ENCODE measurements around the gene CCDC157.
"Not testable (repeated sequence)": the region's sequence is repeated elsewhere in the genome, so short reads cannot be mapped to it uniquely, and the experiment has no call there.

Gene CCDC157

GRCh38 chr22:30325724-30326254, 31.0 kb upstream of the CCDC157 start:
- DNase-seq (ENCODE audit: low read depth, low spot score): no peak

- DNase-seq (ENCODE audit: low read depth, low spot score): no peak
These were observed 30.5 kb upstream of the CCDC157 start for GRCh38 chr22:30326255-30326705.

DNA sequence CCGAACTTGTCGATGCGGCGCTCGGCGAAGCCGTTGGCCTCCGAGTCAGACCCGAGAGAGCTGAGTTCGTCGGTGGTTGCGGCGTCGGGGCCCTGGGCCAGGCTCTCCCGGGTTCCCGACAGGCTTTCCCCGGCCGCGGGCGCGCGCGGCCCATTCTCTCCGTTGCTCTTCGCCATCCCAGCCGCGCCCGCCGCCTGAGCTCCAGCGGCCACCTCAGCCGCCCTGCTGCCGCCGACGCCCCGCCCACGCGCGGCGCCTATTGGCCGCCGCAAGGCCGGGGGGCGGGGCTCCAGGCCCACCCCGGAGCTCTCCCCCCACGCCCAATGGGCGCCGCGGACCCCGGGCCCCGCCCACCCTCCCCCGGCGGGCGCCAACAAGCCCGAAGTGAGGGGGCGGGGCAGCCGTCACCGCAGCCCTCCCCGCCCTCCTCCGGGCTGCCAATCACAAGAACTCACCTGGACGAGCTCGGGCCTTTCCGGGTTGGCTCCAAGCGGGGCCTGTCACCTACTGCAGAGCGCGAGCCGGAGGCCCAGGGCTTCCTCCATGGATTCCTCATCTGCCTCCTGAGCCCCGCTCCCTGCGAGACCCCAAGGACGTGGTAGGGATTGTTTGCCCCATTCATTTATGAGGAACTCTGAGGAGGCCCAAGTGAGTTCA, 30.0 kb upstream of the CCDC157 start, which contains the start of gene TBC1D10A:
TSS of gene TBC1D10A (minus strand) at position 236 of the 657 bp plus-strand sequence. CDS start at position 176, 60 bp downstream.
- no peak for DNase-seq (ENCODE audit: low read depth, low spot score)

DNA sequence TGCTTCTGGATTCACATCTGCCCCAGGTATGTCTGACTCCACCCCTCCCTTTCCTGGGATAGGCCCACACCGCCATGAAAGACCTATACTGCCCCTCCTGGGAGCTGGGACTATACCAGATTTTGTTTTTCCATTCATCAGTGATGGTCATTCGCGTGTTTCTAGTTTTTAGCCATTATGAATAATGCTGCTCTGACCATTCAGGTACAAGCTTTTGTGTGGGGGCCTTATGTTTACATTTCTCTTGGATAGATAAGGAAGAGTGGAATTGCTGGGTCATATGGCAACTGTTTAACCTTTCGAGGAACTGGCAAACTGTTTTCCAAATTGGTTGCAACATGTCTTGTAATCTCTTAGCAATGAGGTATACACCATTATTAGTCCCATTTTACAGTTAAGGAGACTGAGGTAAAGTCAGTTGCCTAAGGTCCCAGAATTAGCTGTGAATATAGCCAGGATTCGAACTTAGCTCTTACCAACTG, 28.9 kb upstream of the CCDC157 start:
- DNase-seq (ENCODE audit: low read depth, low spot score): no peak

DNA sequence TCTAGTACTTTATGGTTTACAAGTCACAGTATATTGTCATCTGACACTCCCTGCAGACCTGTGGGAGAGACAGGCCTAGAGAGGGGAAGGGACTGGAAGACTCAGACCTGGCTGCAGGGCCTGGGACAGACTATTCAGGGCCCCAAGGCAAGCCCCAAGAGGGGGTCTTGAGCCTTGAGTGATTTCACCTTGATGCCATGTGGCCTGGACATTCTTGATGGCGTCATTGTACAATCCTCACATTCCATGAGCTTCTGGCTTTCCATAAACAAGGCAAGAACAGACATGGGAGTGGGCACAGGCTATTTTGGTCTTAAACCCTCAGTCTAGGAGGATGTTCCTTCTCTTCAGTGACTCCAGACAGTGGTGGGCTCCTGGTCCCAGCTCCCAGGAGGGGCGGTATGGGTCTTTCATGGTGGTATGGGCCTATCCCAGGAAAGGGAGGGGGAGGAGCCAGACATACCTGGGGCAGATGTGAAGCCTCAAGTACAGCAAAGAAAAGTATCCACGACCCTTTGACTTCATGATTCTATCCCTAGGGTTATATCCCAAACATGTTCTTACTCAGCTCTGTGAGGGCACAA, 28.2 kb upstream of the CCDC157 start:
- no peak for DNase-seq (ENCODE audit: low read depth, low spot score)

DNA sequence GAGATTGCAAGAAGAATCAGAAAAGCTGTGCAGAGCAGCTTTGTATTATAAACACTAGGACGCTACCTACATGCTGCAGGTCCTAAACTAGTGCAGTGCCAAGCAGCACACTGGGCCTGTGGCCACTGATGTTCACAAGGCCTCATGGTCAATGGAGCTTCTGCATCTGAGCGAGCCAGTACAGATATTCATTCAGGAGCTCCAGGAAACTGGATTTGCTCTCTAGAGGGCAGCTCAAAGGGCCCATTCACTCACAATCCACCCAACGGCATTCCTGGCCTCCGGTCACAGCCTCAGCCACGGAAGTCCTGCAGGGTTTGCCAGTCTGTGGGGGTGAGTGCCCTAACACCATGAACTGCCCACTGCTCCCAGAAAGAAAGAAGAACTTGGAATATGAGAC, 24.3 kb upstream of the CCDC157 start:
- no peak for DNase-seq (ENCODE audit: low read depth, low spot score)

- no peak for DNase-seq (ENCODE audit: low read depth, low spot score)
These were observed 23.7 kb upstream of the CCDC157 start for GRCh38 chr22:30332994-30333706.

- no peak for DNase-seq (ENCODE audit: low read depth, low spot score)
These were observed 23.1 kb upstream of the CCDC157 start for GRCh38 chr22:30333707-30334087.

- no peak for DNase-seq (ENCODE audit: low read depth, low spot score)
These were observed 22.2 kb upstream of the CCDC157 start for GRCh38 chr22:30334646-30335045.

DNA sequence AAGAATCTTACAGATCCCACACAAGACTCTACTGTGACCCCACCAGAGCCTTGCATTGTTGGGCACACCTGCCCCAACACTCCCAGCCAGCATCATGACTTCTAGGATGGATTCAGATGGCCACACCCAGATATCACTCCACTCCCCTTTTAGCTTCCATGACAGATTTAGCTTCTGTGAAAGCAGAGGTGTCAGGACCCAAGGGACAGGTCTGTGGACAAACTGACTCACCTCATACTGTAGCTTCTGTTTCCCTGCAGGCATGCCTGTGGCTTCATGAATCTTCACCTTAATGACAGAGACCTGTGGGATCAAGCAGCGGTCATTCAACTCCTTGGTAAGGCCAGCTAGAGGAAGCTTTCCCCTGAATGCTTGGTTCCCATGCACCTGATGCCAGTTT, 21.6 kb upstream of the CCDC157 start:
- DNase-seq (ENCODE audit: low read depth, low spot score): no peak

DNA sequence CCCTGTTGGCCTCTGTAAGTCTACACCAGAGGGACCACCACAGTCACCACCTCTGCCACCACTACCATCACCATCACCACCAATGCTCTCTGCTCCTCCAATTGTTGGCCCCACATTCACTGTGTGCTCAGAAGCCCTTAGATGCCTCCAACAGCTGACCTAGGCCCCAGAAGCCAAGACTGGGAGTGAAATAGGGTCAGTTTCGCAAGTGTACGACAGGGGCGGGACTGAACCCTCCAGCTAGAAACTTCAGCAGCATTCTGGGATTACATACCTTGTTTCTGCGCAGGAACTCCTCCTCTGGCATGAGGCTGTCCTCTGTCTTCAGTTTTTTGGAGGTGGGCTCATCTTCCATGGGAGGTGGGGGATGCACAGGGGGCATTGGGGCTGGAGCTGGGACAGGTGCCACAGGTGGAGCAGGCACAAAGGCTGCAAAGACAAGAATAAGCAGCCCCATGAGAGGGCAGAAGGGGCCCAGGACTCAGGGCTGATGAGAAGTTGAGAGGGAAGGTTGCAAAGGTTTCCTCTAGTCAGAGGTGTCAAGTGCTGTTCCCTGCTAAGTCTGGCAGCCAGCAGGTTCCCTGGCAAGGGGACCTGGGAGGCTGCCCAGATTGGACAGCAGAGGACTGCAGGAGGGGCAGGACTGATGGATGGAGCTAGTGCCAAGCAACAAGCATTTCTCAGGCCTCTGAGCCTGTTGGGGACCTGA, 19.9 kb upstream of the CCDC157 start:
- no peak for DNase-seq (ENCODE audit: low read depth, low spot score)

DNA sequence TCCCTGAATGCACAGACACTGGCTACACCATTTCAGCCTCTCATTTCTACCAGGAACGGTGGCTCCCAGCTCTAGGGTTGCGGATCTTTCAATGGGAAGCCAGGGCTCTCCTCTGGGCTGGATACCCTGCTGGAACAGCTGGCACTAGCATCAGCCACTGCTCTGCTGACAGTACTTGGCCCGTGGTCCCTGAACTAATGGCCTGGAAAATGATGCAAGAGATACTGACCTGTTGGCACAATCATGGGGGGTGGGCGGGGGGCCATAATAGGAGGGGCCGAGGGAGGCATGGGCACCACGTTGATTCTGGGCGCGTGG, 19.4 kb upstream of the CCDC157 start:
- no peak for DNase-seq (ENCODE audit: low read depth, low spot score)

DNA sequence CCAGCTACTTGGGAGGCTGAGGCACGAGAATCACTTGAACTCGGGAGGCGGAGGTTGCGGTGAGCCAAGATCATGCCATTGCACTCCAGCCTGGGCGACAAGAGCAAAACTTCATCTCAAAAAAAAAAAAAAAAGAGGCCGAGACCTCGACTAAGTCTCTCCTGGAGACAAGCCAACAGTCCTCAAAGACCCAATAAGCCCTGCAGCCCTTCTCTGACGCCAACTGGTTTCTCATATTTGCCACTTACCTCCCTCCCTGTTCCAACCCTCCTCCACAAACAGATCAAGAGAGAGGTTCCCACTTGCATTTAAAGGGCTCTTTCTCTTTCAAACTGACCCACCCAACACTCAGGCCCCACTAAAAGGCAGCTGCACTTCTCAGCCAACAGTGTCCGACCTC, 18.5 kb upstream of the CCDC157 start:
- not testable (repeated sequence) for DNase-seq (ENCODE audit: low read depth, low spot score)

GRCh38 chr22:30338802-30339201, 18.0 kb upstream of the CCDC157 start:
- no peak for DNase-seq (ENCODE audit: low read depth, low spot score)

GRCh38 chr22:30340911-30341685, 15.7 kb upstream of the CCDC157 start:
- DNase-seq (ENCODE audit: low read depth, low spot score): no peak

- DNase-seq (ENCODE audit: low read depth, low spot score): no peak
These were observed 12.2 kb upstream of the CCDC157 start for GRCh38 chr22:30344447-30345200.

DNA sequence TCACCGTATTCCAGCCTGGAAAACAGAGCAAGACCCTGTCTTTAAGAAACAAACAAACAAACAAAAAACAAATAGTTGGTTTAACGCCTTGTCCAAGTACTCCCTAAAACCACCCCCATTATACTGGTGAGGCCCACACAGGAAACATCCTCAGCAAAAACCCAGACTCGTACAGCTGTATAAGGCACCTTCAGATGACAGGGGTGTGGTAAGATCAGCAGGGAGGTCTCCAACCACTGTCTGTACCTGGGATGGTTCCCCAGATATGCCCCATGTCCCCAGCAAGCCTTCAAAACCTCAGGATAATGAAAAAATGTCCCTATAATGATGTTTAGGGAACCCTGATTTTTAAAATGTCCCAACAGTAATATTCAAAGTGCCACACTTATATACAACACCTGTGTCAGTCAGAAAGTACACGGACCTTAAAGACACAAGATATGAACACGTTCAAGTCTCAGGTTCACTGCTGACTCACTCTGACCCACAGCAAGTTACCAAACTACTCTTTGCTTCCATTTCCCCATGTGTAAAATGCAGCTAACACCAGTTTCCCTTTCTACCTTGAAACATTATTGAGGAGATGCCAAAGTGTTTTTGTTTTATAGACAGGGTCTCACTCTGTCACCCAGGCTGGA, 9.4 kb upstream of the CCDC157 start:
- no peak for DNase-seq (ENCODE audit: low read depth, low spot score)

- no peak for DNase-seq (ENCODE audit: low read depth, low spot score)
These were observed 8.4 kb upstream of the CCDC157 start for GRCh38 chr22:30348404-30348803.

DNA sequence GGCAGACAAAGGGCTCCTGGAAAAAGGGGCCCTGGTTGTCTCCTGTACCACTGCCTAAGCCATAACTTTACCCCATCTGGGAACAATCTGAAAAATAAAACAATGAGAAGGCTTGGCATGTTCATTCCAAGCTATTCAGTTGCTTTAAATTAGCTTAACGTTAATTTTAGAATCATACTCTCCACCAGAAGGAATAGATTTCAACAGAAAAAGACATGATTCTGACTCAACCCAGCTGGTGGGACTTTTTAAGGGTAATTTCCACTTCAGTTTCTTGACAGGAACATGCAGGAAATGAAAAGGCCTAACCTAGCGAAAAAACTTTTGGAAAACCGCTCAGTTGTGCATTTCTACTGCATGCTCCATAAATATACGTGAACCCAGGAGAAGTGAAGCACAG, 8.0 kb upstream of the CCDC157 start:
- DNase-seq (ENCODE audit: low read depth, low spot score): no peak

- no peak for DNase-seq (ENCODE audit: low read depth, low spot score)
These were observed 5.6 kb upstream of the CCDC157 start for GRCh38 chr22:30351226-30351625.
